Panc1 (cell line): ENCODE measurements around the gene FAM193A.

Experiments
- CTCF ChIP-seq: fragments of 450-650 bp; IDR thresholded peaks from 2 replicates; pipeline ENCODE4 v1.5.1; 2017; ENCODE audit warnings: mild to moderate bottlenecking
- POLR2AphosphoS5 ChIP-seq: IDR thresholded peaks from 2 replicates; pipeline ENCODE4 v1.6.1; 2012; ENCODE audit warnings: mild to moderate bottlenecking, low read depth, low read length, moderate library complexity
- REST ChIP-seq, 2 experiments: IDR thresholded peaks; 2 replicates each; pipeline ENCODE4 v1.6.1; 2011 to 2012; ENCODE audit warnings: low read depth in 2 of 2, control low read depth in 1 of 2, low read length in 1 of 2, mild to moderate bottlenecking in 1 of 2, moderate library complexity in 1 of 2; ENCODE audit not compliant: insufficient read depth in 1 of 2
- SIN3A ChIP-seq: IDR thresholded peaks from 2 replicates; pipeline ENCODE4 v1.6.1; 2012; ENCODE audit warnings: low read depth, mild to moderate bottlenecking, low read length, moderate library complexity, borderline replicate concordance; ENCODE audit not compliant: insufficient read depth
- TCF7L2 ChIP-seq: IDR thresholded peaks from 2 replicates; pipeline ENCODE4 v1.6.1; 2011; ENCODE audit warnings: mild to moderate bottlenecking, low read depth, low read length, inconsistent platforms

GRCh38 chr4:2511645-2512131 lies 24.8 kb upstream of the FAM193A start:
- TF ChIP-seq CTCF, result no peak
- no peak for TF ChIP-seq POLR2AphosphoS5
- no peak for TF ChIP-seq REST (IDR thresholded peaks at IDR 0.05; ENCODE audit: insufficient read depth in 1 of 2, low read depth in 2 of 2, low read length in 1 of 2)
- no peak for TF ChIP-seq TCF7L2
- no peak for TF ChIP-seq SIN3A
